Tibial nerve (tissue), 3 donors: ENCODE results near the gene ZFPL1.

Source experiments
- POLR2A ChIP-seq, 2 donors: fragments of 450-650 bp; IDR thresholded peaks; one replicate each; pipeline ENCODE4 v1.6.1; 2017; ENCODE audit warnings: antibody characterized with exemption in 2 of 2, mild to moderate bottlenecking in 2 of 2, moderate library complexity in 2 of 2
- TF ChIP-seq, protein P1 (sequence below), 5 experiments: fragments of 200-600 bp in 3 of 5; fragments of 450-650 bp in 2 of 5; sonication (generic) in 3 of 5; IDR thresholded peaks; one replicate each; pipeline ENCODE4 v1.5.1; 2016 to 2019; ENCODE audit warnings: antibody characterized with exemption in 5 of 5, mild to moderate bottlenecking in 3 of 5, moderate library complexity in 2 of 5

DNA sequence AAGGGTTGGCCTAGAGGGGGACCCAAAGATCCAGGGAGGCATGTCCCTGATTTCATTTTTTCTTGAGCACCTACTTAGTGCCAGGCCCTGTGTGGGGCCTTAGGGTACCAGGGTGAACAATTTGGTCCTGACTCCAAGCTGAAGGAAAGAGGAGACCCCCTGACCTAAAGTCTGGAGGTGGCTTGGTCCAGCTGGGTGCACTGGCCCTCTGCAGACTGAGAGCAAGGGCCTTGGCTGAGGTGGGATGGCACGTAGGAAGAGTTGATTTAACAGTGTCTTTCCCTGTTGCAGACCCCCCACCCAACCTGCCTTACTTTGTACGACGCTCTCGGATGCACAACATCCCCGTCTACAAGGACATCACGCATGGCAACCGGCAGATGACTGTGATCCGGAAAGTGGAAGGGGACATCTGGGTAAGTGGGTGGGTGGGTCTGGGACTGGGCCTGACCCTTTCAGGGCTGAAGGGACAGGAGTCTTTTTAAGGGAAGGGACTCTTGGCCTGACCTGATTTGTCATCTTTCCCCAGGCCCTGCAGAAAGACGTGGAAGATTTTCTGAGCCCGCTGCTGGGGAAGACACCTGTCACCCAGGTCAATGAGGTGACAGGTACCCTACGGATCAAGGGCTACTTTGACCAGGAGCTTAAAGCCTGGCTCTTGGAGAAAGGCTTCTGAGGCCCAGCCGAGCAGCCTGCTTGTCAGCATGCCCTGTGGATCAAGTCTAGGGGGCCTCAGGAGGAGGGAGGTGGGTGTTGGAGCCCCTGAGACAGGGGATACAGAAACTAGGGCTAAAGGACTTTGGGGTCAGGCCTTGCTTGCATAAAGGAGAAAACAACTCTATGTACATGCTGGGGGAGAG, 41.4 kb downstream of the ZFPL1 start:
- TF ChIP-seq, protein P1, sequence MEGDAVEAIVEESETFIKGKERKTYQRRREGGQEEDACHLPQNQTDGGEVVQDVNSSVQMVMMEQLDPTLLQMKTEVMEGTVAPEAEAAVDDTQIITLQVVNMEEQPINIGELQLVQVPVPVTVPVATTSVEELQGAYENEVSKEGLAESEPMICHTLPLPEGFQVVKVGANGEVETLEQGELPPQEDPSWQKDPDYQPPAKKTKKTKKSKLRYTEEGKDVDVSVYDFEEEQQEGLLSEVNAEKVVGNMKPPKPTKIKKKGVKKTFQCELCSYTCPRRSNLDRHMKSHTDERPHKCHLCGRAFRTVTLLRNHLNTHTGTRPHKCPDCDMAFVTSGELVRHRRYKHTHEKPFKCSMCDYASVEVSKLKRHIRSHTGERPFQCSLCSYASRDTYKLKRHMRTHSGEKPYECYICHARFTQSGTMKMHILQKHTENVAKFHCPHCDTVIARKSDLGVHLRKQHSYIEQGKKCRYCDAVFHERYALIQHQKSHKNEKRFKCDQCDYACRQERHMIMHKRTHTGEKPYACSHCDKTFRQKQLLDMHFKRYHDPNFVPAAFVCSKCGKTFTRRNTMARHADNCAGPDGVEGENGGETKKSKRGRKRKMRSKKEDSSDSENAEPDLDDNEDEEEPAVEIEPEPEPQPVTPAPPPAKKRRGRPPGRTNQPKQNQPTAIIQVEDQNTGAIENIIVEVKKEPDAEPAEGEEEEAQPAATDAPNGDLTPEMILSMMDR (IDR thresholded peaks at IDR 0.05): no peak
- TF ChIP-seq POLR2A (IDR thresholded peaks at IDR 0.05): no peak
